ENCODE data around the gene GPA33. TPM values are rescaled to one million over a fixed set of nuclear protein-coding genes. Genes with fewer than 3 reads are reported as not detected.

GPA33 gene
- total and polyA plus RNA-seq, 4 donors = 0.26 to 1.5 (median 0.70) TPM

- Histone ChIP-seq H3K9ac (ENCODE audit: insufficient read depth in 1 of 2, low read length in 2 of 2) (no peak overlapping the region), H3K27me3 (ENCODE audit: control insufficient read depth in 3 of 3, insufficient read depth in 3 of 3, low read length in 2 of 3) (peaks cover 0 to 3% (median 0%) of the 10 kb centered on the region in 3 donors), H3K9me3 (ENCODE audit: control insufficient read depth in 4 of 4, insufficient read depth in 3 of 4, low read length in 3 of 4) (peaks cover 0 to 2% (median 0%) of the 10 kb centered on the region in 4 donors), H3K4me3 (no peak overlapping the region), H3K4me1 (ENCODE audit: control insufficient read depth in 5 of 5, insufficient read depth in 5 of 5, low read length in 5 of 5) (peaks cover 0 to 9% (median 0%) of the 10 kb centered on the region in 5 donors), H3K27ac (ENCODE audit: low read depth in 1 of 2, low read length in 1 of 2) (no peak overlapping the region), H3K36me3 (ENCODE audit: control insufficient read depth in 4 of 4, insufficient read depth in 4 of 4, low read length in 4 of 4) (no peaks in the 10 kb centered on the region)
- 87 to 91% methylated on average over 4 of the region's 4 CpGs for WGBS, 2 donors
- no peak for TF ChIP-seq CTCF (IDR thresholded peaks at IDR 0.05; ENCODE audit: control extremely low read depth, extremely low read depth)
- ATAC-seq (ENCODE audit: insufficient read depth, low FRiP score) (no peak), DNase-seq (no peak)
Observed at GRCh38 chr1:167111868-167112709, 21.9 kb upstream of the GPA33 start.

- H3K36me3 ChIP-seq (ENCODE audit: control insufficient read depth in 4 of 4, insufficient read depth in 4 of 4, low read length in 4 of 4) = no peaks in the 10 kb centered on the region
- no peak for TF ChIP-seq CTCF (IDR thresholded peaks at IDR 0.05; ENCODE audit: control extremely low read depth, extremely low read depth)
- peaks cover 0 to 3% (median 0%) of the 10 kb centered on the region in 3 donors for H3K27me3 ChIP-seq (ENCODE audit: control insufficient read depth in 3 of 3, insufficient read depth in 3 of 3, low read length in 2 of 3)
- no peak overlapping the region for H3K4me3 ChIP-seq
- DNase-seq (no peak), ATAC-seq (ENCODE audit: insufficient read depth, low FRiP score) (no peak)
- H3K9me3 ChIP-seq (ENCODE audit: control insufficient read depth in 4 of 4, insufficient read depth in 3 of 4, low read length in 3 of 4) = peaks cover 0 to 2% (median 0%) of the 10 kb centered on the region in 4 donors
- peaks cover 0 to 14% (median 0%) of the 10 kb centered on the region in 5 donors for H3K4me1 ChIP-seq (ENCODE audit: control insufficient read depth in 5 of 5, insufficient read depth in 5 of 5, low read length in 5 of 5)
- H3K27ac ChIP-seq (ENCODE audit: low read depth in 1 of 2, low read length in 1 of 2) = no peak overlapping the region
- WGBS, 2 donors = 42 to 77% methylated on average over 3 of the region's 3 CpGs
- no peak overlapping the region for H3K9ac ChIP-seq (ENCODE audit: insufficient read depth in 1 of 2, low read length in 2 of 2)
Observed at GRCh38 chr1:167110586-167110985, 20.4 kb upstream of the GPA33 start.

- H3K27ac ChIP-seq (ENCODE audit: low read depth in 1 of 2, low read length in 1 of 2) = peak overlapping the region in 1 of 2 donors; percentile 18
Observed at GRCh38 chr1:167109125-167109524, 18.9 kb upstream of the GPA33 start.

More at GRCh38 chr1:167109125-167109524, 18.9 kb upstream of the GPA33 start:
- Histone ChIP-seq H3K4me1 (ENCODE audit: control insufficient read depth in 5 of 5, insufficient read depth in 5 of 5, low read length in 5 of 5) (peaks cover 0 to 16% (median 0%) of the 10 kb centered on the region in 5 donors), H3K36me3 (ENCODE audit: control insufficient read depth in 4 of 4, insufficient read depth in 4 of 4, low read length in 4 of 4) (no peaks in the 10 kb centered on the region), H3K27me3 (ENCODE audit: control insufficient read depth in 3 of 3, insufficient read depth in 3 of 3, low read length in 2 of 3) (peaks cover 0 to 3% (median 0%) of the 10 kb centered on the region in 3 donors), H3K9me3 (ENCODE audit: control insufficient read depth in 4 of 4, insufficient read depth in 3 of 4, low read length in 3 of 4) (peaks cover 0 to 2% (median 0%) of the 10 kb centered on the region in 4 donors), H3K4me3 (no peak overlapping the region), H3K9ac (ENCODE audit: insufficient read depth in 1 of 2, low read length in 2 of 2) (no peak overlapping the region)
- no peak for TF ChIP-seq CTCF (IDR thresholded peaks at IDR 0.05; ENCODE audit: control extremely low read depth, extremely low read depth)
- WGBS, 2 donors = 73 to 81% methylated on average over 1 to 2 of the region's 2 CpGs
- DNase-seq (no peak), ATAC-seq (ENCODE audit: insufficient read depth, low FRiP score) (no peak)
